Lung microvascular endothelial cell (primary cell): Measurements from ENCODE around the gene CCDC160. TPM values are rescaled to one million over a fixed set of nuclear protein-coding genes. Genes with fewer than 3 reads are reported as not detected.

Experiments used
- total RNA-seq: library from RNA; depleted of rRNA; stranded (reverse); fragments of >200 nt; gene quantifications from 2 replicates; pipeline ENCODE4 v1.2.1, GENCODE V29; 2014

CCDC160 gene
- total RNA-seq, 1 donor from 2014 or later = not detected

Other genes starting within 250 kb of the CCDC160 start
- 26.2 TPM in 2 replicates for gene PHF6, start 136.1 kb downstream of the CCDC160 start, total RNA-seq
- gene HPRT1, start 223.0 kb downstream of the CCDC160 start, total RNA-seq = 9.1 and 12.2 TPM in 2 replicates